Activated CD8-positive, alpha-beta memory T cell treated with anti-CD3 and anti-CD28 coated beads, Interleukin-2, amount 50 U/mL, for 4 hours (primary cell): ENCODE measurements around the gene NAXE.
"Not testable (repeated sequence)": the region's sequence is repeated elsewhere in the genome, so short reads cannot be mapped to it uniquely, and the experiment has no call there.

Source experiments
- DNase-seq: peaks from one replicate; pipeline ENCODE4 v3.0.0-alpha.2; 2020

Gene NAXE

GRCh38 chr1:156571261-156571852 lies 20.2 kb upstream of the NAXE start:
- DNase-seq: no peak

- peak; percentile 66 for DNase-seq
Observed at GRCh38 chr1:156571919-156572662, 19.5 kb upstream of the NAXE start, which contains the start of gene IQGAP3. Gene IQGAP3, minus strand, starts transcription at chr1:156572565. Its CDS starts 36 bp downstream, at chr1:156572529.

GRCh38 chr1:156572663-156573018 lies 18.9 kb upstream of the NAXE start:
- no peak for DNase-seq

GRCh38 chr1:156574039-156574633 lies 17.4 kb upstream of the NAXE start:
- no peak for DNase-seq

GRCh38 chr1:156577550-156577949 lies 14.0 kb upstream of the NAXE start:
- DNase-seq: no peak

GRCh38 chr1:156578055-156578454 lies 13.5 kb upstream of the NAXE start:
- DNase-seq: no peak

GRCh38 chr1:156579472-156579871 lies 12.1 kb upstream of the NAXE start, which contains the start of gene TTC24:
Gene TTC24, plus strand, starts transcription at chr1:156579723. Its CDS starts 1,642 bp downstream, at chr1:156581365.
- no peak for DNase-seq

GRCh38 chr1:156581661-156582387 lies 9.8 kb upstream of the NAXE start:
- DNase-seq: peak; percentile 67

- no peak for DNase-seq
Observed at GRCh38 chr1:156582388-156583017, 9.1 kb upstream of the NAXE start.

- peak; percentile 76 for DNase-seq
Observed at GRCh38 chr1:156583821-156584622, 7.6 kb upstream of the NAXE start.

- no peak for DNase-seq
Observed at GRCh38 chr1:156584813-156585212, 6.8 kb upstream of the NAXE start.

- DNase-seq: no peak
Observed at GRCh38 chr1:156586323-156586722, 5.3 kb upstream of the NAXE start.

GRCh38 chr1:156586892-156587477 lies 4.6 kb upstream of the NAXE start:
- DNase-seq: no peak

GRCh38 chr1:156587927-156588326 lies 3.6 kb upstream of the NAXE start:
- not testable (repeated sequence) for DNase-seq

- no peak for DNase-seq
Observed at GRCh38 chr1:156589546-156589945, 2.0 kb upstream of the NAXE start.

GRCh38 chr1:156590326-156591180 lies 1.0 kb upstream of the NAXE start:
- DNase-seq: no peak

- DNase-seq: no peak
Observed at GRCh38 chr1:156591181-156591431, 470 bp upstream of the NAXE start.

- no peak for DNase-seq
Observed at GRCh38 chr1:156592158-156592909, 758 bp downstream of the NAXE start.

- no peak for DNase-seq
Observed at GRCh38 chr1:156592910-156593660, 1.5 kb downstream of the NAXE start.

GRCh38 chr1:156593661-156593989 lies 2.0 kb downstream of the NAXE start:
- DNase-seq: no peak
